ENCODE data around the gene SHBG. TPM values are rescaled to one million over a fixed set of nuclear protein-coding genes. Genes with fewer than 3 reads are reported as not detected.
A peak's percentile ranks its signal among the peaks of the same experiment; 100 is the strongest.

Gene SHBG
- total RNA-seq, 1 experiment from 2014 or later: 1.2 TPM

DNA sequence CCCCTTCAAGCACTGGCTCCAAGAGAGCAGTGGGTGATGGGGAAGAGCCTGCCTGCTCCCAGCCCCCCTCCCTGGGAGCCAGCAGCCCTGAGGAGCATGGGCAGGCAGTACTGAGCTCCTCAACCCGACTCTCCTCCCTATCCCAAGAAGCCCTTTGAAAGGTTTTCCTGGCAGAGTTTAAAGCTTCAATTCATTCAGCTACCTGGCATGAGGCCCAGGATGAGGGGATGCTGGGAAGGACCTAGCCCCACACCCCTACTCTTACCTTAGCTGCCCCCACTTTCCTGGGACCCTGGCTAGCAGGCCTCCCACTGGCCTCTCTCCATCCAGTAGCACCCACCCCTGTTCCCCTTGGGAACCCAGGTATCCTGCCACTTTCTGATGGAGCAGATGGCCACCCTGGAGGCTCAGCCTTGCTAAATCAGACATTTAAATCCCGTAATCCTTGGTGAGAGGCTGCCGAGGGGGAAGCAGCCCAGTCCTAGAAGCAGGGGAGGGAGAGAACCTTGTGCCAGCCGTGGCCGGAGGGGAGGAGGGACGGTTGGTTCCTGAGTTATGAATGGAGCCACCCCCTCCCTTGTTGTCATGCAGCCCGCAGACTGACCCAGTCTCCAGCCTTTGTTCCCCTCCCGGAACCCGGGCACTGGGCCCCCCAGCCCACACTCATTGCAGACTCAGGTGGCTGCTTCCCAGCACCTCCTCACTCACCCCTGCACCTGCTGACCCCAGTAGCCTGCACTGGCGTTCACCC, 37.9 kb downstream of the SHBG start:
- DNase-seq: no peak
- no peak overlapping the region for H3K4me3 ChIP-seq (ENCODE audit: low read depth, low read length)
- TF ChIP-seq CTCF (IDR thresholded peaks at IDR 0.05; ENCODE audit: insufficient read depth in 1 of 2, low read depth in 1 of 2, low read length in 1 of 2, severe bottlenecking in 1 of 2, unreplicated experiment in 1 of 2): no peak
- H3K27me3 Mint-ChIP-seq (ENCODE audit: insufficient read depth, unreplicated experiment): no peaks in the 10 kb centered on the region
- H3K27ac Mint-ChIP-seq (ENCODE audit: unreplicated experiment): no peak overlapping the region
- H3K4me3 Mint-ChIP-seq (ENCODE audit: unreplicated experiment): no peak overlapping the region
- H3K4me1 ChIP-seq: no peaks in the 10 kb centered on the region
- H3K4me1 Mint-ChIP-seq (ENCODE audit: low read depth, unreplicated experiment): no peaks in the 10 kb centered on the region
- no peaks in the 10 kb centered on the region for H3K27me3 ChIP-seq (replicated peaks; ENCODE audit: control insufficient read depth, insufficient read depth, low read length)
- BruUV-seq (replicated peaks): no TSS peak
- ChIA-PET CTCF (no interaction called here), POLR2A (no interaction called here)
- H3K36me3 ChIP-seq (ENCODE audit: control insufficient read depth, insufficient read depth, low read length): no peaks in the 10 kb centered on the region
- no peaks in the 10 kb centered on the region for H3K9me3 Mint-ChIP-seq (ENCODE audit: unreplicated experiment)
- intact Hi-C loops (cut with micrococcal nuclease; ENCODE audit: unreplicated experiment): no loop called here
- H3K9me3 ChIP-seq: no peaks in the 10 kb centered on the region
- peaks cover 12% of the 10 kb centered on the region for H3K36me3 Mint-ChIP-seq (ENCODE audit: insufficient read depth, unreplicated experiment)

DNA sequence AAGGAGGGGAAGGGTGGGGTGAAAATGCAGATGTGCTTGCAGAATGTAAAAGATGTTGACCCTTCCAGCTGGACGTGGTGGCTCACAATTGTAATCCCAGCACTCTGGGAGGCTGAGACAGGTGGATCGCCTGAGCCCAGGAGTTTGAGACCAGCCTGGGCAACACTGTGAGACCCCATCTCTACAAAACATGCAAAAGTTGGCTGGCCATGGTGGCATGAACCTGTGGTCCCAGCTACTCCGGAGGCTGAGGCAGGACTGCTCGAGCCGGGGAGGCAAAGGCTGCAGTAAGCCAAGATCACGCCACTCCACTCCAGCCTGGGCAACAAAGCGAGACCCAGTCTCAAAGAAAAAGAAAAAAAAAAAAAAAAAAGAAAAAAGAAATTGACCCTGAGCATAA, 38.5 kb downstream of the SHBG start:
- no peaks in the 10 kb centered on the region for H3K9me3 ChIP-seq
- no peaks in the 10 kb centered on the region for H3K27me3 ChIP-seq (replicated peaks; ENCODE audit: control insufficient read depth, insufficient read depth, low read length)
- H3K36me3 ChIP-seq (ENCODE audit: control insufficient read depth, insufficient read depth, low read length): no peaks in the 10 kb centered on the region
- no peak overlapping the region for H3K4me3 ChIP-seq (ENCODE audit: low read depth, low read length)
- Mint-ChIP-seq H3K27me3 (ENCODE audit: insufficient read depth, unreplicated experiment) (no peaks in the 10 kb centered on the region), H3K4me1 (ENCODE audit: low read depth, unreplicated experiment) (no peaks in the 10 kb centered on the region), H3K36me3 (ENCODE audit: insufficient read depth, unreplicated experiment) (peaks cover 16% of the 10 kb centered on the region), H3K4me3 (ENCODE audit: unreplicated experiment) (no peak overlapping the region), H3K9me3 (ENCODE audit: unreplicated experiment) (peaks cover 1% of the 10 kb centered on the region), H3K27ac (ENCODE audit: unreplicated experiment) (no peak overlapping the region)
- no peak for TF ChIP-seq CTCF (IDR thresholded peaks at IDR 0.05; ENCODE audit: insufficient read depth in 1 of 2, low read depth in 1 of 2, low read length in 1 of 2, severe bottlenecking in 1 of 2, unreplicated experiment in 1 of 2)
- BruUV-seq (replicated peaks): no TSS peak
- ChIA-PET CTCF (no interaction called here), POLR2A (no interaction called here)
- no peaks in the 10 kb centered on the region for H3K4me1 ChIP-seq
- no peak for DNase-seq
- intact Hi-C loops (cut with micrococcal nuclease; ENCODE audit: unreplicated experiment): no loop called here

DNA sequence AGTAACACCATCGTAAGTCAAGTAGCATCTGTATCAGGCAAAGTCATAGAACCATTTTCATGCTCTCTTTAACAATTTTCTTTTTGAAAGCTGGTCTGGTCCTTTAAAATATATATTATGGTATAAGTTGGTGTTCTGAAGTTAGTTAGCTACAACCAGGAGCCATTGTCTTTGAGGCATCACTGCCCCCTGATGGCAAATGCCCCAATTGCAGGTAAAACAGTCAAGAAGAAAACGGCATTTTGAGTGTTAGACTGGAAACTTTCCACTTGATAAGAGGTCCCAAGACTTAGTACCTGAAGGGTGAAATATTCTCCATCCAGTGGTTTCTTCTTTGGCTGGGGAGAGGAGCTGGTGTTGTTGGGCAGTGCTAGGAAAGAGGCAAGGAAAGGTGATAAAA, 43.3 kb downstream of the SHBG start:
- CTCF ChIA-PET: no interaction called here
- Mint-ChIP-seq H3K4me3 (ENCODE audit: unreplicated experiment) (no peak overlapping the region), H3K4me1 (ENCODE audit: low read depth, unreplicated experiment) (no peaks in the 10 kb centered on the region), H3K27ac (ENCODE audit: unreplicated experiment) (no peak overlapping the region), H3K9me3 (ENCODE audit: unreplicated experiment) (peaks cover 10% of the 10 kb centered on the region), H3K36me3 (ENCODE audit: insufficient read depth, unreplicated experiment) (peaks cover 45% of the 10 kb centered on the region), H3K27me3 (ENCODE audit: insufficient read depth, unreplicated experiment) (no peaks in the 10 kb centered on the region)
- Histone ChIP-seq H3K4me3 (ENCODE audit: low read depth, low read length) (no peak overlapping the region), H3K27me3 (replicated peaks; ENCODE audit: control insufficient read depth, insufficient read depth, low read length) (no peaks in the 10 kb centered on the region), H3K36me3 (ENCODE audit: control insufficient read depth, insufficient read depth, low read length) (no peaks in the 10 kb centered on the region; the same call in 1 of the 2 replicates), H3K9me3 (no peaks in the 10 kb centered on the region), H3K4me1 (no peaks in the 10 kb centered on the region)
- intact Hi-C loops (cut with micrococcal nuclease; ENCODE audit: unreplicated experiment): no loop called here
- no peak for TF ChIP-seq CTCF (IDR thresholded peaks at IDR 0.05; ENCODE audit: insufficient read depth in 1 of 2, low read depth in 1 of 2, low read length in 1 of 2, severe bottlenecking in 1 of 2, unreplicated experiment in 1 of 2)
- POLR2A ChIA-PET: interaction anchor here (0.6 kb wide), 1 partner anchor 40 kb away, joined by 5 read pairs; no protein-coding TSS in a partner anchor
- peak in 1 of 2 experiments; percentile 10 for DNase-seq
- no TSS peak for BruUV-seq (replicated peaks)

Measured in Caco-2 (cell line).